ENCODE measurements around the gene EML6. TPM values are rescaled to one million over a fixed set of nuclear protein-coding genes. Genes with fewer than 3 reads are reported as not detected.

The EML6 gene
- polyA plus RNA-seq, 2 of the 4 experiments (the other 2 are of a cell fraction) = 1.4 to 1.5 TPM

GRCh38 chr2:54735636-54736035, 12.2 kb downstream of the EML6 start:
- POLR2A ChIA-PET = no interaction called here
- Histone ChIP-seq H3K4me3 (no peak overlapping the region), H3K4me2 (no peak overlapping the region), H3K27ac (no peak overlapping the region), H3K9me3 (no peaks in the 10 kb centered on the region), H3K4me1 (no peaks in the 10 kb centered on the region)
- ATAC-seq (no peak), FAIRE-seq (no peak), DNase-seq (ENCODE audit: low read depth in 1 of 2, low spot score in 1 of 2) (no peak)
- TF ChIP-seq TFCP2L1 (CRISPR knock-in tag; IDR thresholded peaks at IDR 0.05) = no peak
- TF ChIP-seq E2F6 (IDR thresholded peaks at IDR 0.05; ENCODE audit: borderline replicate concordance, low read depth) = no peak
- TF ChIP-seq SREBF2 (IDR thresholded peaks at IDR 0.05) = no peak
- TF ChIP-seq FOXS1 (CRISPR knock-in tag; IDR thresholded peaks at IDR 0.05) = no peak
- no peak for TF ChIP-seq BHLHE40 (IDR thresholded peaks at IDR 0.05; ENCODE audit: low read depth, low read length)
- TF ChIP-seq MAX (IDR thresholded peaks at IDR 0.05) = no peak
- TF ChIP-seq RFX5 (IDR thresholded peaks at IDR 0.05) = no peak
- TF ChIP-seq HOXA7 (CRISPR knock-in tag; IDR thresholded peaks at IDR 0.05) = no peak
- no peak for TF ChIP-seq CHD2 (IDR thresholded peaks at IDR 0.05; ENCODE audit: low read length, partially characterized antibody)
- no peak for TF ChIP-seq NR3C1 (IDR thresholded peaks at IDR 0.05)
- TF ChIP-seq SMC3 (IDR thresholded peaks at IDR 0.05) = no peak
- TF ChIP-seq HES2 (IDR thresholded peaks at IDR 0.05) = no peak
- no peak for TF ChIP-seq GATA3 (IDR thresholded peaks at IDR 0.05; ENCODE audit: borderline replicate concordance)
- CTCF ChIA-PET = interaction anchor here (1.2 kb wide), 1 partner anchor 31 kb away, joined by 3 read pairs; no protein-coding TSS in a partner anchor
- 36% methylated on average over 2 of the region's 2 CpGs for WGBS (ENCODE audit: missing lambda C conversion rate)

GRCh38 chr2:54738281-54738680, 14.8 kb downstream of the EML6 start:
- FAIRE-seq = no peak
- DNase-seq (ENCODE audit: low read depth in 1 of 2, low spot score in 1 of 2) = no peak
- CTCF ChIA-PET = interaction anchor here (0.6 to 2.3 kb wide), 3 partner anchors 10 to 1204 kb away, joined by 3 to 6 read pairs (median 3); no protein-coding TSS in a partner anchor
- Histone ChIP-seq H3K4me2 (no peak overlapping the region), H3K9me3 (no peaks in the 10 kb centered on the region), H3K4me1 (no peaks in the 10 kb centered on the region), H3K27ac (no peak overlapping the region), H3K4me3 (no peak overlapping the region)
- POLR2A ChIA-PET = no interaction called here
- no peak for TF ChIP-seq CTCF (IDR thresholded peaks at IDR 0.05)
- no peak for TF ChIP-seq NR3C1 (IDR thresholded peaks at IDR 0.05)
- no peak for TF ChIP-seq GATA3 (IDR thresholded peaks at IDR 0.05; ENCODE audit: borderline replicate concordance)
- TF ChIP-seq FOXS1 (CRISPR knock-in tag; IDR thresholded peaks at IDR 0.05) = no peak
- TF ChIP-seq USF2 (IDR thresholded peaks at IDR 0.05) = no peak
- no peak for TF ChIP-seq JUNB (IDR thresholded peaks at IDR 0.05)
- TF ChIP-seq FOSL2 (IDR thresholded peaks at IDR 0.05) = no peak
- TF ChIP-seq FOSL2 (CRISPR knock-in tag; IDR thresholded peaks at IDR 0.05) = no peak
- no peak for TF ChIP-seq FOSB (CRISPR knock-in tag; IDR thresholded peaks at IDR 0.05)
- no peak for TF ChIP-seq POLR2AphosphoS2 (conservative IDR thresholded peaks at IDR 0.05; ENCODE audit: low read length)
- no peak for TF ChIP-seq TP53 (CRISPR knock-in tag; IDR thresholded peaks at IDR 0.05)
- no peak for TF ChIP-seq ZSCAN20 (CRISPR knock-in tag; IDR thresholded peaks at IDR 0.05)
- TF ChIP-seq BHLHE40 (IDR thresholded peaks at IDR 0.05; ENCODE audit: low read depth, low read length) = no peak
- TF ChIP-seq HOXA7 (CRISPR knock-in tag; IDR thresholded peaks at IDR 0.05) = no peak
- no peak for ATAC-seq

GRCh38 chr2:54740333-54740732, 16.9 kb downstream of the EML6 start:
- POLR2A ChIA-PET = no interaction called here
- no peak overlapping the region for H3K4me2 ChIP-seq
- H3K4me1 ChIP-seq = no peaks in the 10 kb centered on the region
- FAIRE-seq (no peak), ATAC-seq (no peak), DNase-seq (ENCODE audit: low read depth in 1 of 2, low spot score in 1 of 2) (no peak)
- TF ChIP-seq RARB (CRISPR knock-in tag; IDR thresholded peaks at IDR 0.05) = no peak
- no peak for TF ChIP-seq RAD21 (conservative IDR thresholded peaks at IDR 0.05 in 1 of 2, IDR thresholded peaks at IDR 0.05 in 1 of 2)
- TF ChIP-seq ESRRA (IDR thresholded peaks at IDR 0.05; ENCODE audit: borderline replicate concordance, low read length) = no peak
- H3K9me3 ChIP-seq = no peaks in the 10 kb centered on the region
- 38% methylated on average over 2 of the region's 2 CpGs for WGBS (ENCODE audit: missing lambda C conversion rate)
- no peak overlapping the region for H3K4me3 ChIP-seq
- CTCF ChIA-PET = interaction anchor here (0.8 to 1.0 kb wide), 2 partner anchors 12 to 159 kb away, joined by 3 read pairs; no protein-coding TSS in a partner anchor
- no peak overlapping the region for H3K27ac ChIP-seq

Measured in A549 (cell line).